GM19463 (cell line): ENCODE results near the gene ANKRD20A1.
"Not testable (repeated sequence)": the region's sequence is repeated elsewhere in the genome, so short reads cannot be mapped to it uniquely, and the experiment has no call there.

Source experiments
- ATAC-seq: cut with Tn5 transposase; IDR thresholded peaks from one replicate; pipeline ENCODE4 v1.9.1; 2021; ENCODE audit warnings: mild to moderate bottlenecking, moderate library complexity; ENCODE audit not compliant: unreplicated experiment

Gene ANKRD20A1

GRCh38 chr9:67858871-67859270 is at the start of gene ANKRD20A1:
ANKRD20A1 (plus strand) TSS chr9:67858931; CDS start chr9:67859427, 496 bp downstream.
- not testable (repeated sequence) for ATAC-seq

GRCh38 chr9:67832088-67832487 is 26.6 kb upstream of the ANKRD20A1 start:
- ATAC-seq: not testable (repeated sequence)
